ENCODE data around the gene CTNNA3.

Gene CTNNA3

DNA sequence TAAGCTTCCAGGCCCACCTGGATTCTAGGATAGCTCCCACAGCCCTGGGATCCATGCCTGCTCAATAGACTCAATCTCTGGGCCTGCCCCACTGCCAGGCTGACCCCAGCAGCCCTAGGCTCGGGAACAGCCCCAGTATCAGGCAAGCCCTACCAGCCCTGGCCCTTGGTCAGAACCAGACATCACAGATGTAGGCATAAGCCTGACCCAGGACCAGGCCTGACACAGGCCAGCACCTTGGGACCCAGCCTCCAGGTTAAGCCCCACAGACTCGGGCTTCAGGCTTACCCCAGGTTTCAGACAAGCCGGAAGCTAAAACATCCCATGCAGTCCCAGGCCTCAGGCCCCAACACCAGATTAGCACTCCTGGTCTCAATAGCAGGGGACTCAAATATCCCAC lies 1046.4 kb downstream of the CTNNA3 start:
- DNase-seq (ENCODE audit: low read depth), result no peak

DNA sequence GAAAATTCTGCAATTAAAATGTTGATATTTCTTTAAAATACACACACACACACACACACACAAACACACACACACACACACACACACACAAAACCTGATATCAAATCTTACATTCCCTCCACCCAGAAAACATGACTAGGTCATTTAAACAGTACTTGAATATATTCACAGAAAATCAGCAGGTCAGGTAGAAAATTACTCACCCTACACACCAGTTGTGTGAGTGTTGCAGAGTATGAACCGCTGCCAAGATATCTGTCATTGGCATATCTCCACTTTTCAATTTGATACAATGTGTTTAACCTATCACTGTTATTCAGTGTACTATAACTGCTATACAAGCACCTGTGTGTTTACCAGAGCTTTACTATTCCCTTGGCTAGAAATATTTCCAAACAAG lies 1053.8 kb downstream of the CTNNA3 start:
- DNase-seq (ENCODE audit: low read depth), result no peak

DNA sequence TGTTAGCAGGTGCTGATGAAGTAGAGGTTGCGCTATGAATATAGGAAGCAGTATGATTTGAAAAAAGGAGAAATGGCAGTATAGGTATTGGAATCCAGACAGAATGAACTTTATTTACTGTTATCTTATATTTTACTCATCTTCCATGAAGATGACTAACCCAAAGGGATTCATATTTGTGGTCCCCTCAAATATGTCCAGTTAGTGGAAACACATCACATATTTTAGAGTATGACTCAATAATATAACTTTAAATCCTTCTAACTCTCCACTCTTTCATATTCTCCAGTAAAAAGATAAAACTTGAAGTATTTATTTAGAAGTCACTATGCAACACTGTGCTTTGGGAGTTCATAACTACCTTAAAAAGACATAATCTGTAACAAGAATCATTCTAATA lies 1056.6 kb downstream of the CTNNA3 start:
- peak; percentile 16 for DNase-seq (ENCODE audit: low read depth)

DNA sequence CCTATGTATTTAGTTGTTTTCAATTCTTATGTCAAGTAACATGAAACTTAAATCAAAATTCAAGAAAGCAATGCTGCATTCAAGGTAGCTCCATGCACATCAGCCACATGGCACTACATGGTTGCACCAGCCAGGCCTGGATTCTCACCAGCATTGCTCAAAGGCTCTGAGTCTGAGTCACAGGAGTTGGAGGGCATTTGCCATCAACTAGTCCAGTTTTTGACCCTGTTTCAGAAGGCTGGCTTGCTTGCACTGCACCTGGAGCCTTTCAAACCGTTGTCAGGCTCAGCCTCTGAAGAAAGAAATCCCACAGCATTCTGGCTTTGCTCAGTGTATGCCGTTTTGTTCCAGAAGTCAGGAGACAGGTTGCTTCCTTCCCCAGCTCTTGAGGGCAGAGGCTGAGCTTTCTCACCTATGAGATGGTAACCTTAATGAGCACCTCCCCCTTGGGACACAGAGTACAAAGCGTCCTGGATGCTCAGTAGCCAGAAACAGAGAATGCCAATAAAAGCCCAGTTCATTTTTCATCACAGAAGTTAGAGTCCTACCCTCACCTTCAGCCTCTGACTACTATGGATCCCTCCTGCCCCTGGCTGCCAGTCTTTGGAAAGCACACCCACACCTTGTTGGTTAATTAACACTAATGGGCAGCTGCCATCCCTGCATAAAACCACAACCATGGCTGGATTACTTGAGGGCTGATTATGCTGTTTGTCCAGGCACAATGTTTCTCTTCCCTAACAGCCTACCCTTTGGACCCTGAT lies 1058.5 kb downstream of the CTNNA3 start:
- DNase-seq (ENCODE audit: low read depth), result no peak

DNA sequence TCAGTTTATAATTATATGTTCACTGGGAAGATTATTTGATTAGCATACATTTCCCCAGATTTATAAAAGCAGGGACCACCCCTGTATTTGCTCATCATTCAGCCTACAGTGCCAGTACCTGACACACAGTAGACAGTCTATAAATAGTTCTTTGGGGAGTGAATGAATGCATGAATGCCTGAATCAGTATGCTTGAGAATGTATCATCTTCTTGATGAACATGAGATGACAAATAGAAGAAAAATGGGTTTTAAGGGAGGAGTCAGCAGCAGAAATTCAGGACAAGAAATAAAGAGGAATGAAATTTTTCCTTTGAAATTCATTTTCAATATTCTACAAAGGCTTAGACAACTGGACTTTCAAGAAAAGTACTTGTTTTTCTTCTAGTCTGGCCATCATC lies 1066.0 kb downstream of the CTNNA3 start:
- no peak for DNase-seq (ENCODE audit: low read depth)

DNA sequence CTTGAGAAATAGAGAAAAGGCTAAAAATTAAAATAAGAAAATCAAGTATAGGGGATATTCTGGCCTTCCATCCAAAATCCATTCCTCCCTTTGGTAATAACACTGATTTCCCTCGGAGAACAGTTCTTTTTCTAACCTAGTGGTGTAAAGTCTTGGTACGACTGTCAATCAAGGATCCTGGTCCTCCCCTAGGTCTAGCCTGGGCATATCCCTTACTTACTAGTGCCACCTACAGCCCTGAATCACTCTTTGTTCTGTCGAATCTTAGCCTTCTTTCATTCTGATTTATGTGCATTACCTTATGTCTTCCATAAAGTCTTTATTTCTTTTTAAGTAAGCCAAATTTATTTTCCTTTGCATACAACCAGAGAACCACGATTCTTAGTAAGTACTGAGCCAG lies 1068.8 kb downstream of the CTNNA3 start:
- no peak for DNase-seq (ENCODE audit: low read depth)

DNA sequence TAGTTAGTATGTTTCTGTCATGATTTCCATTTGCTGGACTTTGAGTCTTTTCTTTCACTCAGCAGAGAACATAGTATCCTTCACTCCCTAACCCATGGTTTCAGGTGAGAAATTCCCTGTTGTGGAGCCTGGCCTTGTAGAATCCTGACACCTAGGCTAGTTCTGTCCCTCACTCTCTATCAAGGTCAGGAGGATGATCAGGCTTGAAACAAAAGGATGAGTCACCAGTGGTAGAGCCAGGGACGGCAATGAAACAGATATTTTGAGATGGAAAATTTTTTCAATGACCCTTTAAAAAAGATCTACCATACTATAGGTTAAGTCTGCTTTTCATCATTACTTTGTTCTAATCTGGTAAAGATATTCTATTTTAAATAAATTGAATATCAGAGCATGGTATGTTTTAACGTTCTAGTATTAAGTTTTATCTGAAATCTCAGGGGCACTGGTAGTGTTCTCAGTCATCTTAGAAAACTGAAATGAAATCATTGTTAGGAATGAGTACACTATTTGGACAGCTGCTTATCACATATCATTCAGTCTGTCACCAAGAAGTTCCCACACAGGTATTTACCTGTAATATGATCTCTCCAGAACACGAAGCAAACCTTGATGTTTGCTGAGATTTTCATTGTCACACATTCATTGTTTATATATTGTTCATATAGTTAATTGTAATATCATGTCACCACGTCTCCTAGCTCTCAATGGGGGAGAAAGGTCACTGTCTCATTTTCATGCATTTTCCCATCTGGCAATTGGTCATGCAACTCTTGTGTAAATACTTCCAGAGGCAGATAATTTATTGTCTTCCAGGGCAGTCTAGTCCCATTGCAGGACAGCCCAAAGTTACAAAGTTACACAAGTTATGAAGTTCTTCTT lies 1070.0 kb downstream of the CTNNA3 start:
- DNase-seq (ENCODE audit: low read depth), result no peak

DNA sequence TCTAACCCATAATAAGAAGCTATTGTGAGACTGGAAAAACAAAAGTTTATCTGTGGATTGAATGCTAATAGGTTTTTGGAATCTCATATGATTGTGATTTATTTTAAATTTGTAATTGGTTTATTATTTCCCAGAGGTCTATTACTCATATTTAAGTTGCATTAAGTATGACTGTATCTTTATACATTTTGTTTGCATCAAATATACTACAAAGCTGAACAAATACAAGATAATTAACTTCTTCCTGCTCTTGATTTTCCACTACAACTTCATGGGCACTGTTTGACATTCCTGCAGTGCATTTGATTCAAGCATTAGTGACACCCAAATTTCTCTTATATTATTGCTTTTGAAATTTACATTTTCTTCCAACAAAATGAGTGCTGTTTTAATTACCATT lies 1073.9 kb downstream of the CTNNA3 start:
- no peak for DNase-seq (ENCODE audit: low read depth)

DNA sequence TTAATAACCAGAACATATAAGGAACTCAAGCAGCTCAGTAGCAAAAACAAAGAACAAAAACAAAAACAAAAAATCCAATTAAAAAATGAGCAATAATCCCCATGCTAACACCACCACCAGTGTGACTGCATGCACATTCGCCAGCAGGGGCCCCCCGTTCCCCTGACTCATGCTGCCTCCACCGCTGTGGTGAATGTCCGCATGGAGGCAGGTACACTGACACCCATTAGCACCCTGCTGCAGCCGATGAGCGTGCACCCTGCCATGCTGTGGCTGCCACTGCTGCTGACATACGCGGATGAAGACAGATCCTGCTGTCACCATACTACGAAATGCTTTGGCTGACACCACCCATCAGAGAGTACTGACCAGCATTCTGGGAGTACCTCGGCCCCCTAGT lies 1091.8 kb downstream of the CTNNA3 start:
- DNase-seq (ENCODE audit: low read depth), result no peak

DNA sequence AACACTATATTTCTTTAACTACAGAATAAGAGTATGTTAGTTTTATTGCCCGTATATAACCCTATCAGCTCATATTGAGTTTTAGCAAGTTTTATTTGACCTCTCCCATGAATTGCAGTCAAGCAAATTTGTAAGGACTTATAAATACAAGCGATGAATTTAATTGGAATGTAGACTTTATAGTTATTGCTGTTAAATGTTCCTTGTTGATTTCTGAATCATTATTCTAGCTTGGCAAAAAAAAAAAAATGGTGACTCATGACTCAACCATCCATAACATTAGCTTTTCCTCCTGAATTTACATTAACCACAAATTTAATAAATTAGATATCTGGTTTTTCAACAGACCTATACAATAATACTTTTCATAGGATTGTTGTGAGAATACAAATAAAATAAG lies 1104.1 kb downstream of the CTNNA3 start:
- no peak for DNase-seq (ENCODE audit: low read depth)

DNA sequence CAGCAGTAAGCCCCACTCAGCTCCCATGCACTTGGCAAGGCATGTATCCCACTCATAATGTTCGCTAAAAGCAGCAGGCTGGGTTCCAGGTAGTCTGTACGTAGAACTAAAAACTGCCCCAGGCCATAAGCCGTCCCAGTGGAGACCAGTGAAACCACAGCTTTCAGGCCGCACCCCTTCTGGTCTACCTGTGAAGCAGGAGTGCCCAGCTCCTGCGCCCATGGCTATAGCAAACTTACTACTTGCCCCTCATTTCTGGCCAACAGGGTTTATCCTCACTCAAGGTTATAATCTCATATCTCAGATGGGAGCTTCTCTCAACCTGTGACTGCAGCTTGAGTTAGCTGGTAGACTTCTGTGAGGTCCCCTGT lies 1108.3 kb downstream of the CTNNA3 start:
- no peak for DNase-seq (ENCODE audit: low read depth)

DNA sequence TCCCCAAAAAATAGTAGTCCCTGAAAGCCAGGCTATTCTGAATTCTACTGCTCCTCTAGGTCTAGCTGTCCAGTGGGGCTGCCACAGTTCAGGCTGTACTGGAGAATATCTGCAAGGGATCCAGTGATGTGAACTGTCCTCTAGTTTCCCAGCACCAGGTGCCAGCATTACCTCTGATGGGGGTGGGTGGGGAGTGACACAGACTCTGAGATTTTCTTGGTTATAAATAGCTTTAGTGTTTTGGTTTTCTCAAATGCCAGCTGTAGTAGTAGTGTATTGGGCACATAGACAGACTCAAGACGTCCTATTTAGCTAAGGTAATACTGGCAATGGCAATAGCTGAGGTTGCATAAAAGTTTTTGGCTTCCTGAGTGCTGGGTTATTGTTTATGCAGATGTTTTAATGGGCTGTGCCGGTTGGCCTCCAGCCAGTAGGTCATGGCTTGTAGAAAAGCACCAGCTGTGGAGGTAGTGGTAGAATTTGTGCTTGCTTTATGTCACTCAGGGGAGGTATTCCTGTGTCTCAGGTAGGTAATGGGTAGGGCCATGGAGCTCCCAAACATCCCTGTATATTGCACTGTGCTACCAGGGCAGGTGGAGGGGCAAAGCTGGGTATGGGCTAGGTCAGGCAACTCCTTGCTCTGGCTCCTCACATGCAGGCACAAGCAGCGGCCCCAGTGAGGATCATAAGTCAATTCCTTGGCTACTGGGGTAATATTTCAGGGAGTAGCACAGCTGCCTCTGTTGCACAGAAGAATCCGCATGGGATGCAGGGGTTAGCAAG lies 1108.9 kb downstream of the CTNNA3 start:
- DNase-seq (ENCODE audit: low read depth), result no peak

DNA sequence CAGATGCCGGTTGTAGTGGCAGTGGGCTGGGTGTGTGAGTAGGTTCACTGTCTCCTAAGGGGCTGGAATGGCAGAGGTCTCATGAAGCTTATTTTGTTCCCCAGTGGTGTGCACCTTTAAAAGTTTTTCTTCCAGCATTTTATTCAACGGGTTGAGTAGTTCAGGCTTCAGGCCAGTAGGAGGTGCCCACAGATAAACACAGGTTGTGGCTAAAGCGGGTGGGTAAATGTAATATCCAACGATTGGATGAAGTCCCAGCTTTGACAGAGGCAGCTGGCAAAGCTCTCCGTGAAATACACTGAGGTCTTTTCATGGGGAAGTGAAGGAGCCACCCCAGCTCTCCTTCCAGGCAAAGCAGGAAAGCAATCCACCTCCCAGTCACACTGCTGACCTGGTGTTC lies 1109.9 kb downstream of the CTNNA3 start:
- DNase-seq (ENCODE audit: low read depth), result no peak

DNA sequence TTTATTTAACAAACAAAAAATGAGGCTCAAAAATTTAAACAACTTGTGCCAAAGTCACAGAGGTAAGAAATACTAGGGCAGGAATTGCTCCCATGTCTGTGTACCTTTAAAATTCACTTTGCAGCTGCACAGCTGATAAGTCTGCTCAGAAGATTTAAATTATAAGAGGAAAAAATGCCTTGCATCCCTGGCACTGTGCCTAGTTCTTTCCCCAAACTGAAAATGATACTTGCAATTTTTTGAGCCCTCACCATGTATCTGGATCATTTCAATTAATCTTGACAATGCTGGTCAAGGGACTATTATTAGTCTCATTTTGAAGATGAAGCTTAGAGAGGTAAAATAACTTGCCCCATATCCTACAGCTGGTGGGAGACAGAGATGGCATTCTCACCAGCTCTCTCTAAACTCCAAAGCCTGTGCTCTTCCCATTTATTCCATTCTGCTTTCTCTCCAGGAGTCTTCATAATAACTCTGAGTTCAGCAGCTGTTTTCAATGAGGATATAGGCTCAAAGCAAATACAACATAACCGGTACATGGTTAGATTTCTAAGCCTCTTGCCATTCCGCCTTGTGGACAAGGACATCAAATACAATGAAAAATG lies 1120.6 kb downstream of the CTNNA3 start:
- no peak for DNase-seq (ENCODE audit: low read depth)

DNA sequence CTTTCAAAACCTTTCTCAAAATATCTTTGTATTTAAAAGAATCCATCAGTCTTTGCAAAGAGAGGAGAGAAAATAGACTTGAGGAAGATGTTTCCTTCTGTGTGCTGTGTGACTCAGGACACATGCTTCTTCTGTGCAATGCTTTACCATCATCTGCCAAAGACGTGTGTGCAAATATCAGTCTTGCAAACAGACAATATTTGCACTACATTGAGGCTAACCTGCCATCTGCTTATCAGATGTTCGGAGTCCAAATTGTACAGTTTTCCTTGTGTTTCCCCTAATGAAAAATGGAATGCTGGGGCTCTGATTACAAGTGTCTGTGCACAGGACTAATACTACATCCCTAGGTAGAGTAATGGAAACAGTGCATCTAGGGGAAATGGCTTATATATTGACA lies 1123.3 kb downstream of the CTNNA3 start:
- no peak for DNase-seq (ENCODE audit: low read depth)

DNA sequence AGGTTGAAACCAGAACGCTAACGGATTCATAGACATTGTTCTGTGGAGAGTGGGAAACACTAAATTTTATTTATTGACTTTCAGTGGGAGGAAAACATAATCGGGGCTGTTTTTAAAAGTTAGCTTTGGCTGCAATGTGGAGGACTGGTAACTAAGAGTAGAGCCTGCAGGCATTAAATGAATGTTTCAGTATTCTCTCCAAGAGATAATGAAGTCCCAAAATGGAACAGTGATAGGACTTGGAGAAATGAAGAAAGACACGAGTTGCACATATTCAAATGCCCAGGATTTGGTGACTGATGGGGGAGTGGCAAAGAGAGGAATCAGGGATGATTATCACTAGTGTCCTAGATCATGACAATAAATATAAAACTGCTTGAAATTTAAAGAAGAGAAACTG lies 1130.0 kb downstream of the CTNNA3 start:
- DNase-seq (ENCODE audit: low read depth), result no peak

DNA sequence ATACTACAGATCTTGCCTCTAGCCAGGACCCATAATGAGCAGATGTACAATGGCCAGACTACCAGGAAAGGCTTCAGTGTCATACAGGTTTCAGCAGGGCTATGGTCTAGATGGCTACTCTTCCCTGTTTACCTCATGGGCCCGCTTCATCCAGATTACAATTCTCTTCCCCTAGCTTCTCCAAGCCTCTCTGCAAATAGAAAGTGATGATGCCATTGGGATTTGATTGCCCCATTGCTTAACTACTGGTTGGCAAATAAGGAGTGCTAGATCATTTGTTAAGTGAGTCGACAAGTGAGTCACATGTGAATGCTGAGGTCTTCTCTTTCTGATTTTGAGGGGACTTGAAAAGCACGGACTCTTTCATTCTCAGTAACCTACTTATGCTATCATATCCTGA lies 1131.7 kb downstream of the CTNNA3 start:
- DNase-seq (ENCODE audit: low read depth), result no peak

DNA sequence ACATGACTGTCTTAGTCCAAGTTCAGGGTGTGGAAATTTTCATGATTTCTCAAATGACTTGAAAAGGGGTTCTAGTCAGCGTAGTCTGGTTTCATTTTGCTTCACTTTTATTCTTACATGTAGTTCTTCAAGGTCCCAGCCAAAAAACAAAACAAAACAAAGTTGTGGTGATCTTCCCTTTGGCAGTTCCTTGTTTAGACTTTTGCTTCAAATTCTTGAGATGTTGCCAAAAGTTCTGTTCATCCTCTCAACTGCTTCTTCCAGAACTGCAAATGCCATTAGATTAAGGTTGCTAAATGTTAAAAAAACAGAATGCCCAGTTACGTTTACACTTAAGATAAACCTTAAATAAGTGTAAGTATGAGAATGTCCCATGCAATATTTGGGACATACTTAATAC lies 1140.9 kb downstream of the CTNNA3 start:
- peak; percentile 4 for DNase-seq (ENCODE audit: low read depth)

DNA sequence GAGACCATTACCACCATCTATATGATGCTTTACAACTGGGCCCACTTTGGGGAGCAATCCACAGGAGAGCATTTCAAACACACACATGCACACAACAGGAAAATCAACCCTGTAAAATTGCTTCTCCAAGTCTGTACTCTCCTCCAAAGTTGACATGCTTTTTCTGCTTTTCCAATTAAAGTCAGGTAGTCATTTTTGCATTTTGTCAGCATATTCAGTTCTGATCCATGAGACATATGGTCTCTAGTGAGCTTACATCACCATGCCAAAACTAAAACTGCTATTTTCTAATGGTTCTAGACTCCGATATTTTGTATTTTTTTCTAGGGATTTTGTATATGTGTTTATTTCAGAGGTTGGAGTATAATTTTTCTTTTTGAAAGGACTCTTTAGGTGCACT lies 1143.7 kb downstream of the CTNNA3 start:
- DNase-seq (ENCODE audit: low read depth), result no peak

DNA sequence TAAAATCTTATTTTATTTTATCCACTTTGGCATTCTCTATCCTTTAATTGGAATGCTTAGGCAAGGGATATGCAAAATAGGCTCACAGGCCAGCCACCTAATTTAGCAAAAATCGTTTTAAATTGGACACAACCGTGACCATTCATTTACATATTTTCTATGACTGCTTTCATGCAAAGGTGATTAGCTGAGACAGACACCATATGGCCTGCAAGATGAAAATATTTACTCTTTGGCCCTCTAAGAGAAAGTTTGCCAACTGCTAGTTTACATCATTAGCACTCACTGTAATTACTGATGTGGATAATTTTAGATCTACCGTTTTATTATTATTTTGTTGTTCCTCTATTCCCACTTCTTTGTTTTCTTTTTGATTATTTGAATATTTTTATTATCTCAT lies 1145.6 kb downstream of the CTNNA3 start:
- no peak for DNase-seq (ENCODE audit: low read depth)

DNA sequence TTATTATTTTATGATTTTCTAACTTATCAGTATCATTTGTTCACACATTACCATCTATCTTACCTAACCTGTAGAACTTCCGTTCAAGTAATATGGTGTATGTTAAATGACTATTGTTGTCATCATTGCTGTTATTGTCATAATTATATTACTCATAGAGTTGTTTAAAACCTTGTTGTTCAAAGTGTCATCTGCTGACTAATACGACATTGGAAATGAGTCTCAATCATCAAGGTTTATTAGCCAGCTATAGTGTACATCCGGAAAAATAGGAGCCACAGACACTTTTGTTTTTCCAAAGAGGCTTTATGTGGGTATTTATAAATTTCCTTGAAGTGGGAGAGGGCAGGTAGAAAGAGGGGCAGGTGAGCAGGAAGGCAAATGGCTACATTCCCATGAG lies 1157.1 kb downstream of the CTNNA3 start:
- no peak for DNase-seq (ENCODE audit: low read depth)

DNA sequence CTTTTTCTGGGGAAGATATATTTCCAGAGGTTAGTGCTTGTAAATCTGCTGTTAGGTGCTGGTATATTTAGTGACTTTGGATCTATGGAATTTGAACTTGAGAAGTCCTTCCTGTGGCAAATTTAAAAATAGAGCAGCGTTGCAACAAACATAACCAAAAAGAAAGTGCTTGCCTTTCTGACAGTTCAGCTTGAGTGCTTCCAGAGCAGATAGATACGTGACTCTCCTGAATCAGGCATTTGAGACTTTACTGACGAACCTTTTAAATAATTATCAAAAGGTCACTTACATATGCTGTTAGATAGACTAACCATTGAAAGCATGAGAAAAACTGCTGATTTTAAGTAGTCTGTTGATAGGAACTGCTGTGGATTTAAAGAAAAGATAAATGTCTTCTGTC lies 1157.6 kb downstream of the CTNNA3 start:
- DNase-seq (ENCODE audit: low read depth), result no peak
